ENCODE results near the gene FLII. TPM values are rescaled to one million over a fixed set of nuclear protein-coding genes. Genes with fewer than 3 reads are reported as not detected.

Gene FLII
- total RNA-seq, 1 experiment from 2014 or later = 264 TPM

DNA sequence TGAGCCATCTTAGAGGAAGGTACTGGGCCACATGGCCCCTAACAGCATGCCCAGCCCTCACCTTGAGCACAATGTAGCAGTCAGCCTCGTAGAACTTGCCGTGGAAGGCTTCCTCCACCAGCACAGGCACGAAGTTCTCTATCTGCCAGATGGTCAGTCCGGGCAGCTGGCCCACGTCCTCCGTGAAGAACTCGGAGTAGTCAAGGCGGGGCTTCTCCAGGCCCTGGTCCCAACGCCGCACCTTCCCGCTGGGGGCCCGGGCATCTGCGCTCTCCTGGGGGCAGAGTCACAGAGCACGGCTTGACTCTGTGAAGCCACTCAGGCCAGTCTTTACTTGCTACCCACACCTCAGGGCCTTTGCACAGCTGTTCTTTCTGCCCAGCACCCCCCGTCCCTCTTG lies 7.3 kb downstream of the FLII start:
- H3K27ac ChIP-seq (ENCODE audit: low read depth, low read length) = no peak overlapping the region; the same call in 1 of the 2 replicates
- H3K36me3 ChIP-seq (ENCODE audit: control insufficient read depth in 1 of 2, insufficient read depth in 2 of 2, low read length in 2 of 2) = peaks cover 21 to 62% of the 10 kb centered on the region in 2 experiments
- H3K9me3 ChIP-seq (ENCODE audit: control insufficient read depth in 1 of 2, insufficient read depth in 1 of 2, low read depth in 1 of 2, low read length in 2 of 2) = no peaks in the 10 kb centered on the region
- H3K79me2 ChIP-seq (ENCODE audit: insufficient read depth, low read length) = peaks cover 17% of the 10 kb centered on the region; the same call in 1 of the 2 replicates
- no TSS peak for BruUV-seq (replicated peaks)
- no peaks in the 10 kb centered on the region for H3K27me3 ChIP-seq (ENCODE audit: insufficient read depth, low read length)
- CTCF ChIA-PET = no interaction called here
- H3K4me1 ChIP-seq (ENCODE audit: control insufficient read depth in 1 of 2, insufficient read depth in 2 of 2, low read length in 2 of 2) = peaks cover 0 to 12% of the 10 kb centered on the region in 2 experiments; a peak in 2 of 4 replicates
- no peak overlapping the region for H3K9ac ChIP-seq (ENCODE audit: low read length)
- H3K4me3 ChIP-seq (replicated peaks in 1 of 2; ENCODE audit: low read depth in 1 of 2, low read length in 2 of 2) = no peak overlapping the region
- ATAC-seq (no peak), DNase-seq (ENCODE audit: low read depth, low spot score) (no peak)
- no peaks in the 10 kb centered on the region for H3K9me2 ChIP-seq (ENCODE audit: insufficient read depth)
- TF ChIP-seq, protein P1, sequence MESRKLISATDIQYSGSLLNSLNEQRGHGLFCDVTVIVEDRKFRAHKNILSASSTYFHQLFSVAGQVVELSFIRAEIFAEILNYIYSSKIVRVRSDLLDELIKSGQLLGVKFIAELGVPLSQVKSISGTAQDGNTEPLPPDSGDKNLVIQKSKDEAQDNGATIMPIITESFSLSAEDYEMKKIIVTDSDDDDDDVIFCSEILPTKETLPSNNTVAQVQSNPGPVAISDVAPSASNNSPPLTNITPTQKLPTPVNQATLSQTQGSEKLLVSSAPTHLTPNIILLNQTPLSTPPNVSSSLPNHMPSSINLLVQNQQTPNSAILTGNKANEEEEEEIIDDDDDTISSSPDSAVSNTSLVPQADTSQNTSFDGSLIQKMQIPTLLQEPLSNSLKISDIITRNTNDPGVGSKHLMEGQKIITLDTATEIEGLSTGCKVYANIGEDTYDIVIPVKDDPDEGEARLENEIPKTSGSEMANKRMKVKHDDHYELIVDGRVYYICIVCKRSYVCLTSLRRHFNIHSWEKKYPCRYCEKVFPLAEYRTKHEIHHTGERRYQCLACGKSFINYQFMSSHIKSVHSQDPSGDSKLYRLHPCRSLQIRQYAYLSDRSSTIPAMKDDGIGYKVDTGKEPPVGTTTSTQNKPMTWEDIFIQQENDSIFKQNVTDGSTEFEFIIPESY (IDR thresholded peaks at IDR 0.05; ENCODE audit: extremely low read depth, insufficient replicate concordance, low read length) = no peak
- TF ChIP-seq ELF1 (IDR thresholded peaks at IDR 0.05; ENCODE audit: borderline replicate concordance, low read depth) = no peak
- TF ChIP-seq FOSL1 (IDR thresholded peaks at IDR 0.05; ENCODE audit: low read depth) = no peak
- no peak for TF ChIP-seq CEBPB (IDR thresholded peaks at IDR 0.05; ENCODE audit: low read depth)
- no peak for TF ChIP-seq POLR2AphosphoS5 (IDR thresholded peaks at IDR 0.05; ENCODE audit: low read depth, low read length)
- TF ChIP-seq ZNF274 (IDR thresholded peaks at IDR 0.05; ENCODE audit: low read depth, low read length) = no peak
- TF ChIP-seq EZH2phosphoT487 (IDR thresholded peaks at IDR 0.05; ENCODE audit: borderline replicate concordance) = no peak
- no peak for TF ChIP-seq JUND (IDR thresholded peaks at IDR 0.05)
- TF ChIP-seq EZH2 (IDR thresholded peaks at IDR 0.05) = no peak
- TF ChIP-seq EGR1 (IDR thresholded peaks at IDR 0.05; ENCODE audit: low read depth) = no peak
- no peak for TF ChIP-seq SIN3A (IDR thresholded peaks at IDR 0.05; ENCODE audit: low read depth)
- no peak for TF ChIP-seq TCF7L2 (IDR thresholded peaks at IDR 0.05; ENCODE audit: borderline replicate concordance, extremely low read depth, insufficient read depth, insufficient read length)
- TF ChIP-seq RAD21 (IDR thresholded peaks at IDR 0.05; ENCODE audit: low read depth) = no peak
- TF ChIP-seq, protein P2, sequence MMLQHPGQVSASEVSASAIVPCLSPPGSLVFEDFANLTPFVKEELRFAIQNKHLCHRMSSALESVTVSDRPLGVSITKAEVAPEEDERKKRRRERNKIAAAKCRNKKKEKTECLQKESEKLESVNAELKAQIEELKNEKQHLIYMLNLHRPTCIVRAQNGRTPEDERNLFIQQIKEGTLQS (IDR thresholded peaks at IDR 0.05) = no peak
- TF ChIP-seq, protein P3, sequence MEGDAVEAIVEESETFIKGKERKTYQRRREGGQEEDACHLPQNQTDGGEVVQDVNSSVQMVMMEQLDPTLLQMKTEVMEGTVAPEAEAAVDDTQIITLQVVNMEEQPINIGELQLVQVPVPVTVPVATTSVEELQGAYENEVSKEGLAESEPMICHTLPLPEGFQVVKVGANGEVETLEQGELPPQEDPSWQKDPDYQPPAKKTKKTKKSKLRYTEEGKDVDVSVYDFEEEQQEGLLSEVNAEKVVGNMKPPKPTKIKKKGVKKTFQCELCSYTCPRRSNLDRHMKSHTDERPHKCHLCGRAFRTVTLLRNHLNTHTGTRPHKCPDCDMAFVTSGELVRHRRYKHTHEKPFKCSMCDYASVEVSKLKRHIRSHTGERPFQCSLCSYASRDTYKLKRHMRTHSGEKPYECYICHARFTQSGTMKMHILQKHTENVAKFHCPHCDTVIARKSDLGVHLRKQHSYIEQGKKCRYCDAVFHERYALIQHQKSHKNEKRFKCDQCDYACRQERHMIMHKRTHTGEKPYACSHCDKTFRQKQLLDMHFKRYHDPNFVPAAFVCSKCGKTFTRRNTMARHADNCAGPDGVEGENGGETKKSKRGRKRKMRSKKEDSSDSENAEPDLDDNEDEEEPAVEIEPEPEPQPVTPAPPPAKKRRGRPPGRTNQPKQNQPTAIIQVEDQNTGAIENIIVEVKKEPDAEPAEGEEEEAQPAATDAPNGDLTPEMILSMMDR (IDR thresholded peaks at IDR 0.05 in 2 of 3, conservative IDR thresholded peaks at IDR 0.05 in 1 of 3; ENCODE audit: borderline replicate concordance in 1 of 3, insufficient read depth in 1 of 3, low read depth in 2 of 3, low read length in 2 of 3) = no peak
- RAD21 ChIA-PET (ENCODE audit: low non-redundant PET in 1 of 2, low total read pairs in 2 of 2, uncharacterized antibody in 2 of 2, unreplicated experiment in 2 of 2) = no interaction called here
- intact Hi-C loops (cut with micrococcal nuclease) = no loop called here
- H4K20me1 ChIP-seq (ENCODE audit: insufficient read depth) = peaks cover 6% of the 10 kb centered on the region; the same call in 1 of the 2 replicates
- H2AFZ ChIP-seq (ENCODE audit: low read depth, low read length, poor library complexity, severe bottlenecking) = no peak overlapping the region
- H3K4me2 ChIP-seq (ENCODE audit: low read length) = no peak overlapping the region
- POLR2A ChIA-PET = no interaction called here

Measured in HCT116 (cell line).